HG03095 (cell line): ENCODE measurements around the gene IL12B.
"Not testable (repeated sequence)": the region's sequence is repeated elsewhere in the genome, so short reads cannot be mapped to it uniquely, and the experiment has no call there.

Experiments
- ATAC-seq: cut with Tn5 transposase; IDR thresholded peaks from one replicate; pipeline ENCODE4 v1.9.1; 2021; ENCODE audit warnings: moderate library complexity; ENCODE audit not compliant: unreplicated experiment

Gene IL12B

GRCh38 chr5:159297300-159297699, 33.0 kb downstream of the IL12B start:
- ATAC-seq, result not testable (repeated sequence)

- no peak for ATAC-seq
Measured at GRCh38 chr5:159294921-159295320, 35.4 kb downstream of the IL12B start.

GRCh38 chr5:159290741-159291140, 39.5 kb downstream of the IL12B start:
- ATAC-seq, result no peak

DNA sequence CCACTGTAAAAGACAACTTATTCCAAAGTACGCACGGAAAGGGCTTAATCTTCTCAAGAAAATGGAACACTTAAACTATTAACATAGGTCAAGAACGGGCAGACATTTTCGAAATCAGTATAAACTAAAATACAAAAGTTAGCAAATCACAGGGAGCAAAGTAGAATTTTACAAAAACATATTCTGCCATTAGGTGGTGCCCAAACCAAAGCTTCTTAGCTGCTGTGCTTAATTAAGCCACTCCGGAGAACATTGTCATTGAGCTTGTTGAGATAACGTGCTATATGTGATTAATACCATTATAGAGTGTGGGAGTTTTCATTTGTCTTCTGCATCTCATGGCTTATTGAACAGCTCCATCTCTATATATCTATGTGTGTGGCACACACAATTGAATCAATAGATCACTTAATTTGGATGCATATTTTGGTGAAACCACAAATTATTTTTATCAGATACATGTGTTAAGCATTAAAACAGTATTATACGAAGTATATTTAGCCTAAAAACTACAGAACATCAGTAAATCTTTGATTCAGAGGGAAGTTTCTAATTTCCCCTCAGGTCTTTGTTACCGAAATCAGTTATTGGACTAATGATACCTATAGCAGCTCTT, 43.8 kb downstream of the IL12B start:
- no peak for ATAC-seq

DNA sequence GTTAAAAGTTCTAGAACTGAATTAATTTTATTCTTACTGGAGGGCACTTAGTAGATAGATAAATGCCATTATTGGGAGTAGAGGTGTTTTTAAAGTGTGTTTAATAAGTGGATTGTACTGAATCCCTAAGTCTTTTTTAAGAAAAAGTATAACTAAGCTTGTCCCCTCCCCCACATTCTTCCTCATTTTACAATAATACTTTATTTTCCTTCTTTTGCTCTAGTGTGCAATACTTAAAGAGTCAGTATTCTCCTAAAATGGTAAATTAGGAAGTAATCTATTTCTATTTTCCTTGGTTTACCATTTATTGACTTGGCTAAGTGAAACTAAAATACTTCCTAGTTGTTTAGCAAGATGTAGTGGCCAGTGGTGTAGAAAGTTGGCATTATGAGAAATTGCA, 55.6 kb downstream of the IL12B start:
- no peak for ATAC-seq

GRCh38 chr5:159273923-159274322, 56.4 kb downstream of the IL12B start:
- no peak for ATAC-seq

DNA sequence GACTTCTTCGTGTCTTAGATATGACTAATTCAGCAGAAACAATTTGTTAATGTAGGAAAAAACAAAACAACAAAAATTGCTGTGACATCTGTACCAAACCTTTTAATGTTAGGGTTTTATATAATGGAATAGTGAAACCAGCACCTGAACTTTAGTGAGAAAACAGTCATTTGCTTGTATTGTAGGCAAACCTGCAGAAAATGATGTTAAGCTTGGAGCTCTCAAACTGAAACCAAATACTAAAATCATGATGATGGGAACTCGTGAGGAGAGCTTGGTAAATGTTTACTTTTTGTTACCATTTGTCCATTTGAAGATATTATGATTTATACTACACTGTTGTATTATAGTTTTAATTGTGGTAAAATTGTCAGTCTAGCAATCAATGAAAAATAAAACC, 60.6 kb downstream of the IL12B start:
- no peak for ATAC-seq

GRCh38 chr5:159266764-159267163, 63.5 kb downstream of the IL12B start:
- ATAC-seq, result not testable (repeated sequence)
